ENCODE results near the gene DPP6.

DPP6 gene

DNA sequence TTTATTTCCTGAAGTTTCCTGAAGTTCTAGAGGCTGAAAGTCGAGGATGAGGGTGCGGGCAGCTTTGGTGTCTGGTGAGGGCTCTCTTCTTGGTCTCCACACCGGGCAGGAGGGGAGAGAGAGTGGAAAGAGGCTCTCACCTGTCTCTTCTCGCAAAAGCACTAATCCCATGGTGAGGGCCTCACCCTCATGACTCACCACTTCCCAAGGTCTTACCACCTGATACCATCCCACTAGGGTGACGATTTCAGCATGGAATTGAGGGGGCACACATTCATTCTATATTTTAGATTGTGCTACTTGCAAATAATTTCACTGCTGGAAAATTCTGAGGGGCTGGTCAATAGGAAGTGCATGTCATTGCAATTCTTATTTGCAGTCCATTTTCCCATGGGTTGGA is 292.9 kb downstream of the DPP6 start:
- DNase-seq = no peak

DNA sequence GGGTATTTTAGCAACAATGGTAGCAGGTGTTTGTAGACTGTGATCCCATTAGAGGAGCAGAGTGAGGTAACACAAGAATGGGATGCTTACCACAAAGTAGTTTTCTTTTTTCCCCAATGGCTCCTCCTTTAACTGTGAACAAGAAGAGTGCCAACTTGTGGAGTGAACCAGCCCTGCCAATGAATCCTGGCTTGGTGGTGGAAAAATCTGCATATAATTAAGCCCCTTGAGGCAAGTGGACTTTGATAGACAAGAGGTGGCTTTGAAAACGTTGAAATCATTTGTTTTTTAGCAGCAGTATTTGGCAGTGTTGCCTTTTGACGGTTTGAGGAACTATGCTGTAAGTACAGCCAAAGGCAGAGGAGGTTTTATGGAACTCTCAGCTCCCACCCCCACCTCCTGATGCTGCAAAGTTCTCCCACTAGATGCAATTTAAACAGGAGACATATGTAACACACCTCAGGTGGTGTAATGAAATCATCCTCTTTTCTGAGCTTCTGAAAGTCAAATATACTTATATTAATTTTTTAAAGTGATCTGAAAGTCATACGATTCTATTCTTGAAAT is 295.6 kb downstream of the DPP6 start:
- no peak for DNase-seq

DNA sequence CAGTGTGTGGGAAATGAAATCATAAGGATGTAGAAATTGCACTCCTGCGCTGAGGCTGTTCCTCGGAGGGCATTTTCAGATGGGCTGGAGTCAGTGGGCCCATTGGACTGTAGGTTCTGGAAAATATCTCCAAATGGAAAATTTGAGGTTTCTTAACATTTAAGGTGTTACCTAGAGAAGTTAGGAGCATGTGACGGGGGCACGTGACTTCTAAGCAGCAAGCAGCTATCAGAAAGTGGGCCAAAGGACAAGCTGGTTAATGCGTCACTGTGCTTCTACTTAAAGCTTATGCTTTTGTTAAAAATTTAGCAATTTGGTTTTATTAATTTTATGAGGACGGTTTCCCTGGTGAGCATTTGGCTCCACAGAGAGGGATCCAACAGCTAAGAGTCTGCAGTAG is 298.7 kb downstream of the DPP6 start:
- DNase-seq = no peak

- DNase-seq = no peak
These were observed 301.2 kb downstream of the DPP6 start for GRCh38 chr7:154353355-154353767.

DNA sequence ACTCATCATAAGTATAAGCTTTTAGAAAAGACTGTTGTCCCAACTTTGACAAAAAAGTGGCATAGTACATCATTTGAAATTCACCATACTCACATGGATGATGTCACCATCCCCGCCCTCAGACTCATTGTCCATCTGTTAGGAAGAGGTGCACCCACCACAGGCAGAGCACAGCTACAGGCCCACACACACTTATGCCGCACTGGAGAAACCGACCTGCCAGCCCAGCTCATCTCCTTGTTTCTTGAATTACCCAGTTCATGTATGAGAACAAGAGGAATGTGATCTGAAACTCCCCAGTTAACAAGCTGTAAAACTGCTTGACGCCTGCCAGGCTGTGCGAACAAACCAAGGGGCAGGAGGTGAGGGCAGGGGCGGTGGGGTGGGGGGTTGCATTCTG is 312.0 kb downstream of the DPP6 start:
- no peak for DNase-seq

DNA sequence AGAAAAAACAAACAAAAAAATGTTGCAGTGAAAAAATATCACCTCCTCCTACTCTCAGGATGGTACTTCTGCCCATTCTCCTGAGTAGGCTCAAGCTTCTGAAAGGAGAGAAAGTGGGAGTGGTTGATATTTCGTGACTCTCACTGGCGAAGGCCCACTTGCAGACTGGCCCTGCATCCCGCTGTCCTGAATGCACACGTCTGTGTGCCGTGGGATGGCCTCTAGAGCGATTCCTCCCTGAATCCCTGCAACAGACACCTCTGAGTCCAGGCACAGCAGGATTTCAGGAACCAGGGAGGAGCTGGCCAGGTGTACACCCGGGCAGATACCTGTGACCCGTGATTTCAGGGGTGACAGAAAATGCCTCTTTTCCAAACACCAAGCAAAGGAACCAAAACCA is 319.2 kb downstream of the DPP6 start:
- no peak for DNase-seq

GRCh38 chr7:154372011-154372601 is 319.9 kb downstream of the DPP6 start:
- DNase-seq = no peak

- no peak for DNase-seq
These were observed 321.8 kb downstream of the DPP6 start for GRCh38 chr7:154373956-154374355.

DNA sequence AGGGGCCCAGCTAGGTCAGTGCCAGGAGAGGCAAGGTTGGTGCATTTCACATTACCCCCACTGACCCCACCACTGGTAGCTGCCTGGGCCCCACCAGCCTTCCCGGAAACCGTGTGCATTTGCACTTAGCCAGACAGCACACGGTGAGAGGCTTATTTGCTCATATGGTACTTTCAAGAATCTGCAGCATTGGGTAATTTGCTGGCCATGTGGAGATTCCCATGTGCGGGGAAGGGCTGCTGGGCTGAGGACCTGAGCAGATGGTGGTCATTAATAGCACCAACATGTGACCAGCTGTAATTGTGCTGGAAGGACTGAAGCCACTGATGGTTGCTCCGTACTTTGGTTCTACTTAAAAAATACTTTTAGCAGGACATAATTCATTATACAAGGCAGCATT is 323.8 kb downstream of the DPP6 start:
- no peak for DNase-seq

DNA sequence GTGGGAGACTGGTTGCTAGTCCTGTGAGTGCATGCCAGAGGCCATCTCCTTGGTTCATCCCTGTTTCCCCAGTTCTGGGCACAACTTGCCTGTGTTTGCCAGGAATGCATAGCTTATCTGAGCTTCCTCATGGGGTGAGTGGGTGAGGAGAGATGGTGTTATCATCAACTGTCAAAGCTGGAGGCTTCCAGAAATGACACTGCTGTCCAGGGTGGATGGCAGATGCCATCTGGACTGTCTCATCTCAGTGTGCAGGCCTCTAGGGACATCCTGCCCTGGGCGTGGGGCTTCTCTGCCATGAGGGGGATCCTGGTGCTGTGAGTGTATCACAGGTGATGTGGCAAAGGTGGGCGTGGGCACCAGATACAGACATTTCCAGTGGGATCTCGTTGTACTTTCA is 328.6 kb downstream of the DPP6 start:
- DNase-seq = no peak

DNA sequence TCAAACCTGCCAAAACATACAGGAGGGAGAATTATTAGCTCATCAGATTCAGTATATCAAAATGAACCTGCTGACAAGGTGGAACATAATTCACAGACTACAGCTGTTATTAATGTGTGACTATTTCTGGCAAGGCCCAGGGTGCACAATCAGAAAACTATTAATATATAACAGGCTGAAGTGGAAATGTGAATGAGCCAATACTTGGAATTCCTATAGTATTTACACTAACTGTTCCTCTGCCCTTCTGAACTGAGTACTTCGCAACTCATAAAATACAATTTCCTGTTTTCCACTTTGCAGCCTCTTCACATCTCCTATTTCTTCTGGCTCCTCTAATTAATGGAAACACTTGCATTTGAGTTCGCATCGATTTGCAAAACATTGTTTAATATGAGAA is 330.8 kb downstream of the DPP6 start:
- DNase-seq = no peak

GRCh38 chr7:154385214-154385613 is 333.0 kb downstream of the DPP6 start:
- DNase-seq = no peak

GRCh38 chr7:154387252-154387651 is 335.1 kb downstream of the DPP6 start:
- no peak for DNase-seq

GRCh38 chr7:154388412-154388811 is 336.2 kb downstream of the DPP6 start:
- DNase-seq = no peak

GRCh38 chr7:154388999-154389398 is 336.8 kb downstream of the DPP6 start:
- DNase-seq = no peak

- no peak for DNase-seq
These were observed 338.8 kb downstream of the DPP6 start for GRCh38 chr7:154390961-154391360.

DNA sequence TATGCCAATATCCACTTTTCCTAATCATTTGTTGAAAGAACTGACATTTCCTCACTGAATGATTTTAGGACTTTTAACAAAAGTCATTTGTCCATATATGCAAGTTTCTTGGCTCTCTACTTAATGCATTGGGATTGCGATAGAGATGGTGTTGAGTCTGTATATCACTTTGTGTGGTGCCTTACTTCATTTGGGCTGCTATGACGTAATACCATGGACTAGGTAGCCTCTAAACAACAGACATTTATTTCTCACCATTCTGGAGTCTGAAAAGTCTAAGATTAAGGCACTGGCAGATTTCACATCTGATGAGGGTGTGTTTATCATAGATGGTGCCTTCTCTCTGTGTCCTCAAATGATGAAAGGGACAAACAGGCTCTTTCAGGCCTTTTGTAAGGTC is 342.6 kb downstream of the DPP6 start:
- no peak for DNase-seq

- no peak for DNase-seq
These were observed 354.1 kb downstream of the DPP6 start for GRCh38 chr7:154406312-154406711.

DNA sequence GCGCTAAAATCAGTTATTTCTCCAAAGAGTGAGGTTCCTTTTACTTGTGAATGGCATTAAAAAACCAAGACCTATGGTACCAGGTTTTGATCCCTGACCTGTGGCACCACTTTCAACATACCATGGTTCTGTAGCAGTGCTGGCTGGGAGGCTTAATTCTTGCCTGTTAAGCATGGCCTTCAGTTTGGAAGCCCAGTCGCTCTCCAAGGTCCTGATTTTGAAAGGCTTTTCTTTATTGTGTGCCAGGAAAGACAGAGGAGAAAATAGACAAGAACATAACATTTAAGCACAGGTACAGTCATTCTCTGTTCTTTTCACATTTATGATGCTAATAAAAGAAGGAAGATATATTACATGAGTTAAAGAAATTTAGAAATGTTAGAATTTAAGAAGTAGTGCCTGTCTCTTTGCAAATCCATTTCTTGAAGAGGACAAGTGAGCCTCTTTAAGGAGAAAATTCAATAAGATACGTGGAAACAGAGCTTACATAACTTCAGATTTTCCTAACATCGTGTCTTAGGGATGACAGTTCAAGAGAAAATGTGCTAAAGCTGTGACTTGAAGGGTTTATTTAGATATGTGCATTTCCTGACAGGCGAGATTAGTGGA is 357.6 kb downstream of the DPP6 start:
- no peak for DNase-seq

DNA sequence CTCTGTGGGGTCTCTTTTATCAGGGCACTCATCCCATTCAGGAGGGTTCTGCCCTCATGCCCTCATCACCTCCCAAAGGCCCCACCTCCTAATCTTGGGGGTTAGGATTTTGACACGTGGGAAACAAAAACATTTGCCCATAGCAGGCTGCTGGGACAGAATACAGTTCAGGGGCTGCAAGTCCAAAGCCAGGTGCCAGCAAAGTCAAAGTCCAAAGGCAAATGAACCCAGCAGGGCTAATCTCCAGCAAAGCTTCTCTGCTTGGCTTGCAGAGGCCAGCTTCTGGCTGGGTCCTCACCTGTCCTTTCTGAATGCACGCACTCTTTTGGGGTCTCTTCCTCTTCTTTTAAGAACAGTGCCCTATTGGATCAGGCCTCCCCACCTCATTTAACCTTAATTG is 359.9 kb downstream of the DPP6 start:
- no peak for DNase-seq

DNA sequence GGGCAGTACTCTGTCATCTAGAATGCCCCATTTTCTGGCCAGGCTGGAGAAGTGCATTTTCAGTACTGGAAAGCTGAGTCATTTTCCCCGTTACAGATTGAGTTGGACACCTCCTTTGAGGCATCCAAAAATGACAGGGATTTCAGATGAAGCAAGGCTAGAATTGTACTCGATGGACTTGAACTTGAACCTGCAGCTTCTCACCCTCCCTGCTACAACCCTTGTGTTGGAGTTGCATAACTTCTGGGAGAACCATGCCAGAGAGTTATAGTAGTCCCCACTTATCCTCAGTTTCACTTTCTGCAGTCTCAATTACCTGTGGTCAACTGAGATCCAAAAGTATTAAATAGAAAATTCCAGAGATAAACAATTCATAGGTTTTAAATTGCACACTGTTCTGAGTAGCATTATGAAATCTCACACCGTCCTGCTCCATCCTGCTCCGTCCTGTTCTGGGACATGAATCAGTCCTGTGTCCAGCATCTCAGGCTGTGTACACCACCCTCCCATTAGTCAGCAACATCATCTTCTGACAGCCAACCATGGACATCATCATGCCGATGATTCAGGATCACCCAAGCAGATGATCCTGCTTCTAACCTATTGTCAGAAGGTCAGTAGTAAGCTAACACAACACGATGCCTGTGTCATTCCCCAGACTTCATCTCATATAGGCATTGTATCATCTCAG is 363.7 kb downstream of the DPP6 start:
- no peak for DNase-seq

DNA sequence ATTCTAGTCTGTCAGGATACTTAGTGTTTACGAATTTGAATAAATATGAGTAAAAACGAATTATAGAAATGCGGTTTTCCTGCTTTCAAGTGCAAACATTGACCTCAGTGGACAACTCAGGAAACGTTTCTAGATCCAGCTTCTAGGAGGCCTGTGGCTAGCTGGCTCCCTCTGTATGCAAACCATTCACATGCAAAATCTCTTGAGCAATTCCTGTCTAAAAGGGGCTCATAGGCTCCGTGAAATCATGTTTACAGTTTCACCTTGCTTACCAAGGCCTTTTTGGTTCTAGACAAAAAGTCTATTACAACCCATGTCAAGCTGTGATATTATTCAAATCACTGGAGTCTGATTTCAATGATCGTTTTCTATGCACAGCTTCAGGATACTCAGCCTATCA is 364.5 kb downstream of the DPP6 start:
- no peak for DNase-seq

DNA sequence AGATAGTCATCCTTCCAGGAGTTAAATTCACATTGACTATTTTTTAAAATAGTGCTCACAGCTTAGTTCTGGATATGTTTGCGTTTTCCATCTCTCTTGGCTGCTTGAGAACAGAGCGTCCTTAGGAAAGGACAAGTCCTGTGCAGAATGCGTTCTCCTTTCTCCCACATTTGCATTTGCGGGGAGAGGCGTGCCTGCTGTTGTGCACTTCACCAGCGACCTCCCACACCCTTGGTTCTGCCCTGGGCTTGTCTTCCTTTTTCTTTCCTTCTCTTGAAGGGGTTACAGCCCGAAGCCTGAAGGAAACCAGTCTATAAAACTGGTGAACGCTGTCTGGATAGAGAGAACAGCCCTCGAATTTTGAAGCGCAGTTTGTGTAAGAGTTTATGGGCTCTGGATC is 367.1 kb downstream of the DPP6 start:
- DNase-seq = no peak

DNA sequence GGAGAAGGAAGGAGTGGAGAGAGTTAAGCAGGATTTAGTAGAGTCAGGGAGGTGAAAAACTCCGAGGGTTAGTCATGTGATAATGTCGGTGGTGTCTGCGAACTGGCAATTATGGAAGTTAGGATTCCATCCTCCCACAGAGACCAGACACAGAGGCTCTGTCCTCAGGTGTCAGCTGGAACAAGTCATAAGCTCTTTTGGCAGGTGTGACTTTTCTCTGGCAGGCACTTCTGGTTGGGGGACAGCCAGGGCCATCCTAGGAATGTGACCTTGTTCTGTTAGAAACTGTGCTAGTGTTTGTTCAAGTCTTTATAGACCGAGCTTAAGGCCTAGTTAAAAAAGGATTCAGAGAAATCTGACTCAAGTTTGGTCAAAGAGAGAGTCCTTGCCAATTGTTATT is 371.0 kb downstream of the DPP6 start:
- no peak for DNase-seq

Data from NCI-H1092 (cell line).